ENCODE results near the gene ARF1.

The ARF1 gene

DNA sequence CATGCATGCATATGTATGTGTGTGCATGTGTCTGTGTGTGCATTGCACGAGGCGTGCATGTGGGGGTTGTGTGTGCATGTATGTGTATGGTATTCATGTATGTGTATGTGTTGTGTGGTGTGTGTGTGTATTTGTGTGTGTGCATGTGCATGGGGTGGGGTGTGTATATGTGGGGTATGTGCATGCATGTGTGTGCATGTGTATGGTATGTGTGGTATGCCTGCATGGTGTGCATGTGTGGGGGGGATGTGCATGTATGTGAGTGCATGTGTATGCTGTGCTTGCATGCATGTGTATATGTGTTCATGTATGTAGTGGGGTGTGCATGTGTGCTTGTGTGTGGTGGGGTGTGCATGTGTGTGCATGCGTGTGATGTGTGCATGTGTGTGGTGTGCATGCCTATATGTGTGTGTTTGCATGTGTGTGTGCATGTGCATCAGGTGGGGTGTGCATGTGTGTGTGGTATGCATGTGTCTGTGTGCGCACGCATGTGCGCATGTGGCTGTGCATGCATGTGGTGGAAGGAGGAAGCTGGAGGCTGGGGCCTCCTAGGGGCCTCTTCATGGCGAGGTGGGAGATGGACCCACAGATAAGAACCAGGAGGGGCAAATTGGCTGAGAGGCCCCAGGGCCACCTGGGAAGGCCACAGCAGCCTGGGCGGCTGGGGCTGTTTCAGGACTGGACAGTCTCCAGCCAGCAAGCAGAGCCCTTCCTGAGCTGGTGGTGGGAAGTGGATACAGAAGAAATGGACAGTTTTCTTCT lies 35.9 kb upstream of the ARF1 start:
- TF ChIP-seq, protein P1, sequence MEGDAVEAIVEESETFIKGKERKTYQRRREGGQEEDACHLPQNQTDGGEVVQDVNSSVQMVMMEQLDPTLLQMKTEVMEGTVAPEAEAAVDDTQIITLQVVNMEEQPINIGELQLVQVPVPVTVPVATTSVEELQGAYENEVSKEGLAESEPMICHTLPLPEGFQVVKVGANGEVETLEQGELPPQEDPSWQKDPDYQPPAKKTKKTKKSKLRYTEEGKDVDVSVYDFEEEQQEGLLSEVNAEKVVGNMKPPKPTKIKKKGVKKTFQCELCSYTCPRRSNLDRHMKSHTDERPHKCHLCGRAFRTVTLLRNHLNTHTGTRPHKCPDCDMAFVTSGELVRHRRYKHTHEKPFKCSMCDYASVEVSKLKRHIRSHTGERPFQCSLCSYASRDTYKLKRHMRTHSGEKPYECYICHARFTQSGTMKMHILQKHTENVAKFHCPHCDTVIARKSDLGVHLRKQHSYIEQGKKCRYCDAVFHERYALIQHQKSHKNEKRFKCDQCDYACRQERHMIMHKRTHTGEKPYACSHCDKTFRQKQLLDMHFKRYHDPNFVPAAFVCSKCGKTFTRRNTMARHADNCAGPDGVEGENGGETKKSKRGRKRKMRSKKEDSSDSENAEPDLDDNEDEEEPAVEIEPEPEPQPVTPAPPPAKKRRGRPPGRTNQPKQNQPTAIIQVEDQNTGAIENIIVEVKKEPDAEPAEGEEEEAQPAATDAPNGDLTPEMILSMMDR (IDR thresholded peaks at IDR 0.05; ENCODE audit: insufficient read depth, low read length, poor library complexity, severe bottlenecking) = no peak
- no peak for TF ChIP-seq EZH2phosphoT487 (conservative IDR thresholded peaks at IDR 0.05; ENCODE audit: low read length)
- Histone ChIP-seq H4K20me1 (ENCODE audit: low read depth, low read length) (no peaks in the 10 kb centered on the region), H3F3A (ENCODE audit: insufficient read depth) (no peaks in the 10 kb centered on the region), H3K27me3 (ENCODE audit: low read length) (no peaks in the 10 kb centered on the region), H3K9me3 (ENCODE audit: insufficient read depth, low read length) (no peaks in the 10 kb centered on the region), H3K79me2 (ENCODE audit: insufficient read depth, low read length) (no peaks in the 10 kb centered on the region), H2AFZ (ENCODE audit: low read depth, low read length, severe bottlenecking) (no peak overlapping the region), H3K9ac (ENCODE audit: low read length) (no peak overlapping the region), H3K27ac (ENCODE audit: low read depth, low read length) (no peak overlapping the region), H3K4me3 (ENCODE audit: insufficient read depth, low read length, poor library complexity, severe bottlenecking) (no peak overlapping the region), H3K4me2 (ENCODE audit: low read depth, low read length, poor library complexity, severe bottlenecking) (no peak overlapping the region), H3K9me2 (replicated peaks; ENCODE audit: insufficient read depth, low read length) (no peaks in the 10 kb centered on the region), H3K36me3 (ENCODE audit: low read length) (no peaks in the 10 kb centered on the region)

DNA sequence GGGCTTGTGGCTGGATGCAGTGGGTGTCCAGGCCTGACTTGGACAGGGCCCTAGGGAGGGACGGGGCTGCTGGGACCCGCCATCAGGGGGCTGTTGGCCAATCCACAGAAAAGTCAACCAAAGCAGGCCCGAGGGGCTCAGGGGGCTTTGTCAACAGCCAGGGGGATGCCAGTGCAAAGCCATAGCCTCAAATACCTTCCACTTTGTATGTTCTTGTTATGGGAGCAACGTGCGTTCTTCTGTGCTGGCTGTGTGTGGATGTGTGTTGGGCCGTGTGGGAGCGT lies 35.4 kb upstream of the ARF1 start:
- Histone ChIP-seq H3K36me3 (ENCODE audit: low read length) (no peaks in the 10 kb centered on the region), H3K4me3 (ENCODE audit: insufficient read depth, low read length, poor library complexity, severe bottlenecking) (no peak overlapping the region), H3K9me2 (replicated peaks; ENCODE audit: insufficient read depth, low read length) (no peaks in the 10 kb centered on the region), H3K27ac (ENCODE audit: low read depth, low read length) (no peak overlapping the region), H3K9ac (ENCODE audit: low read length) (no peak overlapping the region), H3K9me3 (ENCODE audit: insufficient read depth, low read length) (no peaks in the 10 kb centered on the region), H3K4me2 (ENCODE audit: low read depth, low read length, poor library complexity, severe bottlenecking) (no peak overlapping the region), H3F3A (ENCODE audit: insufficient read depth) (no peaks in the 10 kb centered on the region), H3K79me2 (ENCODE audit: insufficient read depth, low read length) (no peaks in the 10 kb centered on the region), H2AFZ (ENCODE audit: low read depth, low read length, severe bottlenecking) (no peak overlapping the region), H3K27me3 (ENCODE audit: low read length) (no peaks in the 10 kb centered on the region), H4K20me1 (ENCODE audit: low read depth, low read length) (no peaks in the 10 kb centered on the region)
- no peak for TF ChIP-seq EZH2phosphoT487 (conservative IDR thresholded peaks at IDR 0.05; ENCODE audit: low read length)
- TF ChIP-seq, protein P1 (IDR thresholded peaks at IDR 0.05; ENCODE audit: insufficient read depth, low read length, poor library complexity, severe bottlenecking) = no peak

DNA sequence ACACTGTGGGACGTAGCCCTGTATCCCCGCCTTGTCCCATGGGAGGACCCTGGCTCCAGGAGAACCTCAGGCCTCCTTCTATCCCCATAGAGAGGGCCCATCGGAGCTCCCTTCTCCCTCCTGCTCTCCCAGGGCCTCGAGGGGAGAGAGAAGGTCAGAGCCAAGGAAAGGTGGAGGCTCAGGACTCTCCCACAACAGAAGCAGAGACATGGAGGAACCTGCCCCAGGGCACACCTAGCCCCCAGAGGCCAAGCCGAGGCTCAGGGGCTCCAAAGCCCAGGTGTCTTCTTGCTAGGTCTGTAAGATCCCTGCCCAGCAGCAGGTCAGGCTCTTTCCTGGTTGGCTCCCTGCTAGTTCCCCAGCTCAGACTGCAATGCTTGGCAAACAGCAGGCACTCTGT lies 34.4 kb upstream of the ARF1 start:
- H3K4me2 ChIP-seq (ENCODE audit: low read depth, low read length, poor library complexity, severe bottlenecking) = no peak overlapping the region
- no peak overlapping the region for H3K9ac ChIP-seq (ENCODE audit: low read length)
- no peak overlapping the region for H3K27ac ChIP-seq (ENCODE audit: low read depth, low read length)
- H3K36me3 ChIP-seq (ENCODE audit: low read length) = no peaks in the 10 kb centered on the region
- H3K9me2 ChIP-seq (replicated peaks; ENCODE audit: insufficient read depth, low read length) = no peaks in the 10 kb centered on the region
- H3K27me3 ChIP-seq (ENCODE audit: low read length) = no peaks in the 10 kb centered on the region
- no peak overlapping the region for H2AFZ ChIP-seq (ENCODE audit: low read depth, low read length, severe bottlenecking)
- TF ChIP-seq EZH2phosphoT487 (conservative IDR thresholded peaks at IDR 0.05; ENCODE audit: low read length) = no peak
- TF ChIP-seq, protein P1 (IDR thresholded peaks at IDR 0.05; ENCODE audit: insufficient read depth, low read length, poor library complexity, severe bottlenecking) = no peak
- no peak overlapping the region for H3K4me3 ChIP-seq (ENCODE audit: insufficient read depth, low read length, poor library complexity, severe bottlenecking)
- H3K9me3 ChIP-seq (ENCODE audit: insufficient read depth, low read length) = no peaks in the 10 kb centered on the region
- H3F3A ChIP-seq (ENCODE audit: insufficient read depth) = no peaks in the 10 kb centered on the region
- H3K79me2 ChIP-seq (ENCODE audit: insufficient read depth, low read length) = no peaks in the 10 kb centered on the region
- H4K20me1 ChIP-seq (ENCODE audit: low read depth, low read length) = no peaks in the 10 kb centered on the region

All from SU-DHL-6 (cell line).